Stomach (tissue), 9 donors: Measurements from ENCODE around the gene UTP14C. TPM values are rescaled to one million over a fixed set of nuclear protein-coding genes. Genes with fewer than 3 reads are reported as not detected.

ENCODE experiments used
- DNase-seq, 2 donors: peaks; one replicate each; pipeline versions ENCODE4 v3.0.0 to v3.0.0-alpha.2; 2013 to 2019
- H3K27ac ChIP-seq, 5 donors: fragments of 200-600 bp in 4 of 5; sonication (generic) in 4 of 5; one replicate each; pipeline ENCODE4 v1.5.1; 2013 to 2019; ENCODE audit warnings: mild to moderate bottlenecking in 1 of 5, moderate library complexity in 1 of 5
- H3K27me3 ChIP-seq, 3 donors: fragments of 200-600 bp; sonication (generic); one replicate each; pipeline ENCODE4 v1.5.1; 2017 to 2019; ENCODE audit warnings: mixed run types in 1 of 3
- H3K36me3 ChIP-seq, 4 donors: fragments of 200-600 bp; sonication (generic); 1 replicate in 3 of 4; 2 replicates in 1 of 4; pipeline ENCODE4 v1.5.1; 2016 to 2019
- H3K4me1 ChIP-seq, 4 donors: fragments of 200-600 bp; sonication (generic); one replicate each; pipeline ENCODE4 v1.5.1; 2016 to 2019
- H3K4me3 ChIP-seq, 4 donors: fragments of 200-600 bp; sonication (generic) in 3 of 4; one replicate each; pipeline ENCODE4 v1.5.1; 2016 to 2019; ENCODE audit warnings: mild to moderate bottlenecking in 1 of 4
- H3K9me3 ChIP-seq, 4 donors: fragments of 200-600 bp; sonication (generic); one replicate each; pipeline ENCODE4 v1.5.1; 2016 to 2019
- CTCF ChIP-seq, 7 experiments: fragments of 450-650 bp in 4 of 7; fragments of 200-600 bp in 3 of 7; sonication (generic) in 3 of 7; IDR thresholded peaks; one replicate each; pipeline ENCODE4 v1.5.1; 2016 to 2019; ENCODE audit warnings: antibody characterized with exemption in 7 of 7, control low read depth in 2 of 7, mild to moderate bottlenecking in 1 of 7
- EP300 ChIP-seq: sonication (generic); formaldehyde crosslinking; IDR thresholded peaks from one replicate; pipeline ENCODE4 v1.6.1; 2017; ENCODE audit warnings: antibody characterized with exemption
- POLR2A ChIP-seq, 4 donors: fragments of 450-650 bp; IDR thresholded peaks; one replicate each; pipeline ENCODE4 v1.6.1; 2016; ENCODE audit warnings: antibody characterized with exemption in 4 of 4, control low read depth in 2 of 4, mild to moderate bottlenecking in 1 of 4, moderate library complexity in 1 of 4
- POLR2AphosphoS5 ChIP-seq, 3 donors: sonication (generic); formaldehyde crosslinking; IDR thresholded peaks; one replicate each; pipeline ENCODE4 v1.6.1; 2016; ENCODE audit warnings: antibody characterized with exemption in 3 of 3
- WGBS, 5 donors: extraction: QIAGEN DNeasy Blood & Tissue Kit in 3 of 5; methylation state at CpG; one replicate each; pipeline versions ENCODE4 v1.1.5 to v1.1.7; 2013 to 2018; 5-methylcytosine and 5-hydroxymethylcytosine counted together
- intact Hi-C: fragments of 100-400 bp; cut with DNase I; formaldehyde crosslinking; loops from one replicate; pipeline ENCODE4 v1.15.1; 2023; ENCODE audit warnings: low total_unique reads
- polyA plus RNA-seq, 3 donors: library from polyadenylated mRNA; stranded (reverse); fragments of 200-250 nt; gene quantifications; one replicate each; pipeline ENCODE4 v1.2.3, GENCODE V29; 2013
- total RNA-seq, 5 donors: library from RNA; depleted of rRNA; stranded (reverse); fragments of >200 nt; gene quantifications; one replicate each; pipeline versions ENCODE4 v1.1.0 to v1.2.3, GENCODE V29; 2014 to 2016
- donor health status: healthy with polysubstance abuse.
- donor health status: Bipolar disorder and iron deficiency.
- donor health status: healthy.

The UTP14C gene
- total and polyA plus RNA-seq, 8 donors, result 2.3 to 21.7 (median 5.3) TPM

- DNase-seq, result no peak
- H3K4me1 ChIP-seq, result peaks cover 0 to 4% (median 0%) of the 10 kb centered on the region in 4 donors
- no peak overlapping the region for H3K27ac ChIP-seq
- no peaks in the 10 kb centered on the region for H3K9me3 ChIP-seq
- intact Hi-C loops, result no loop called here
- no peaks in the 10 kb centered on the region for H3K27me3 ChIP-seq
- H3K36me3 ChIP-seq, result no peaks in the 10 kb centered on the region
- TF ChIP-seq EP300 (no peak), POLR2AphosphoS5 (IDR thresholded peaks at IDR 0.05) (no peak), CTCF (IDR thresholded peaks at IDR 0.05) (no peak), POLR2A (IDR thresholded peaks at IDR 0.05) (no peak)
- H3K4me3 ChIP-seq, result no peak overlapping the region
- WGBS, 5 donors, result 26 to 56% (median 43%) methylated on average over 1 of the region's 1 CpG
Measured at GRCh38 chr13:52036037-52036436, 11.5 kb downstream of the UTP14C start.

- H3K27ac ChIP-seq, result no peak overlapping the region
- 74 to 98% (median 91%) methylated on average over 3 of the region's 3 CpGs for WGBS, 5 donors
- H3K4me3 ChIP-seq, result no peak overlapping the region
- no peaks in the 10 kb centered on the region for H3K27me3 ChIP-seq
- H3K36me3 ChIP-seq, result peaks cover 0 to 9% (median 0%) of the 10 kb centered on the region in 4 donors
- no peak for DNase-seq
- H3K4me1 ChIP-seq, result no peaks in the 10 kb centered on the region
- TF ChIP-seq CTCF (IDR thresholded peaks at IDR 0.05), result no peak
- no peak for TF ChIP-seq EP300
- no peak for TF ChIP-seq POLR2AphosphoS5 (IDR thresholded peaks at IDR 0.05)
- TF ChIP-seq POLR2A (IDR thresholded peaks at IDR 0.05), result no peak
- intact Hi-C loops, result no loop called here
- no peaks in the 10 kb centered on the region for H3K9me3 ChIP-seq
Measured at GRCh38 chr13:52043675-52044074, 19.2 kb downstream of the UTP14C start.

GRCh38 chr13:52047463-52047862, 23.0 kb downstream of the UTP14C start:
- Histone ChIP-seq H3K36me3 (peaks cover 0 to 9% (median 0%) of the 10 kb centered on the region in 4 donors), H3K27me3 (no peaks in the 10 kb centered on the region), H3K27ac (no peak overlapping the region), H3K4me3 (no peak overlapping the region), H3K4me1 (no peaks in the 10 kb centered on the region), H3K9me3 (peaks cover 0 to 12% (median 4%) of the 10 kb centered on the region in 4 donors)
- 81 to 94% (median 91%) methylated on average over 3 of the region's 3 CpGs for WGBS, 5 donors
- TF ChIP-seq POLR2AphosphoS5 (IDR thresholded peaks at IDR 0.05) (no peak), POLR2A (IDR thresholded peaks at IDR 0.05) (no peak), EP300 (no peak), CTCF (IDR thresholded peaks at IDR 0.05) (no peak)
- no peak for DNase-seq
- intact Hi-C loops, result no loop called here

- intact Hi-C loops, result no loop called here
- H3K27ac ChIP-seq, result no peak overlapping the region
- 50 to 88% (median 79%) methylated on average over 2 of the region's 2 CpGs for WGBS, 5 donors
- TF ChIP-seq POLR2AphosphoS5 (IDR thresholded peaks at IDR 0.05) (no peak), CTCF (IDR thresholded peaks at IDR 0.05) (no peak), POLR2A (IDR thresholded peaks at IDR 0.05) (no peak), EP300 (no peak)
- H3K4me1 ChIP-seq, result no peaks in the 10 kb centered on the region
- DNase-seq, result no peak
- H3K27me3 ChIP-seq, result no peaks in the 10 kb centered on the region
- no peak overlapping the region for H3K4me3 ChIP-seq
- peaks cover 0 to 22% (median 6%) of the 10 kb centered on the region in 4 donors for H3K9me3 ChIP-seq
- peaks cover 0 to 9% (median 0%) of the 10 kb centered on the region in 4 donors for H3K36me3 ChIP-seq
Measured at GRCh38 chr13:52048516-52048915, 24.0 kb downstream of the UTP14C start.
